Effector memory CD4-positive, alpha-beta T cell (primary cell): ENCODE results near the gene ATP5F1E.

ENCODE experiments used
- DNase-seq, 3 donors: peaks; one replicate each; pipeline ENCODE4 v3.0.0-alpha.2; 2020
- H3K27ac ChIP-seq: 2 replicates; pipeline ENCODE4 v1.7.0; 2013; ENCODE audit warnings: mild to moderate bottlenecking, low read length, moderate library complexity; ENCODE audit not compliant: insufficient read depth, poor library complexity, severe bottlenecking
- H3K27me3 ChIP-seq: replicated peaks from 2 replicates; pipeline ENCODE4 v1.7.0; 2013; ENCODE audit warnings: mild to moderate bottlenecking, low read length; ENCODE audit not compliant: insufficient read depth, control insufficient read depth, poor library complexity, severe bottlenecking
- H3K36me3 ChIP-seq: 2 replicates; pipeline ENCODE4 v1.7.0; 2013; ENCODE audit warnings: mild to moderate bottlenecking, low read length, moderate library complexity; ENCODE audit not compliant: control insufficient read depth, insufficient read depth
- H3K4me1 ChIP-seq: 2 replicates; pipeline ENCODE4 v1.7.0; 2013; ENCODE audit warnings: low read length, mild to moderate bottlenecking; ENCODE audit not compliant: control insufficient read depth, insufficient read depth, poor library complexity, severe bottlenecking
- H3K4me3 ChIP-seq: 2 replicates; pipeline ENCODE4 v1.7.0; 2013; ENCODE audit warnings: low read length, low read depth, mild to moderate bottlenecking; ENCODE audit not compliant: insufficient read depth, poor library complexity, severe bottlenecking
- H3K9me3 ChIP-seq: 2 replicates; pipeline ENCODE4 v1.7.0; 2013; ENCODE audit warnings: mild to moderate bottlenecking, low read length, moderate library complexity; ENCODE audit not compliant: control insufficient read depth

ATP5F1E gene

GRCh38 chr20:58982406-58983114, 49.6 kb downstream of the ATP5F1E start:
- Histone ChIP-seq H3K4me3 (peak overlapping the region; percentile 60), H3K27me3 (no peaks in the 10 kb centered on the region), H3K27ac (no peak overlapping the region), H3K9me3 (no peaks in the 10 kb centered on the region), H3K4me1 (peaks cover 20% of the 10 kb centered on the region), H3K36me3 (peaks cover 20% of the 10 kb centered on the region)
- DNase-seq = no peak

DNA sequence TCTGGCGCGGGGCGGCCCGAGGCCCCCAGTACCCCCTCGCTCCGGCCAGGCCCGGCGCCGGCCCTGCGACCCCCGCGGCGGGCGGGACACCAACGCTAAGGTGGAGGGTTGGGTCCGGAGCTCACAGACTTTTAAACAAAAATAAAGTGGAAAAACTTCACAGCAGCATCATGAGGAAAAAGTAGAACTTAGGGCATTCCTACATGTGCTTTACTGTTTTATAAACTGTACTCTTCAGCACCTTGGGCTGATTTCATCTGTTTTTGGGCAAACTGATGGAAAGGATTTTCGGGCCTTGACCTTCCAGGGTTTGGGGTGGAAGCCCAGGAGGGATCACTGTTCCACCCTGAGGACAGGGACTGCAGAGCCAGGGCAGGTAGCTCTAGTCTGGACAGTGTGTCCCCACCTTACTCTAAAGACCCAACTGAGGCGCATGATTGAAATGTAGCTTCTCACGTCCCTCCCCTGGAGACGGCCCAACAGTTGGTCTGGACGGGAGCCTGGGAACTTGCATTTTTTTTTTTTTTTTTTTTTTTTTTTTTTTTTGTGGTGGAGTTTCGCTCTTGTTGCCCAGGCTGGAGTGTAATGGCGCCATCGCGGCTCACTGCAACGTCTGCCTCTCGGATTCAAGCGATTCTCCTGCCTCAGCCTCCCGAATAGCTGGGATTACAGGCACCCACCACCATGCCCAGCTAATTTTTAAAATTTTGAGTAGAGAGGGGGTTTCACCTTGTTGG, 50.3 kb downstream of the ATP5F1E start:
- peaks cover 13% of the 10 kb centered on the region for H3K36me3 ChIP-seq
- H3K4me3 ChIP-seq = peak overlapping the region; percentile 60
- no peaks in the 10 kb centered on the region for H3K9me3 ChIP-seq
- no peaks in the 10 kb centered on the region for H3K27me3 ChIP-seq
- peaks cover 20% of the 10 kb centered on the region for H3K4me1 ChIP-seq
- no peak for DNase-seq
- H3K27ac ChIP-seq = peak overlapping the region; percentile 68

DNA sequence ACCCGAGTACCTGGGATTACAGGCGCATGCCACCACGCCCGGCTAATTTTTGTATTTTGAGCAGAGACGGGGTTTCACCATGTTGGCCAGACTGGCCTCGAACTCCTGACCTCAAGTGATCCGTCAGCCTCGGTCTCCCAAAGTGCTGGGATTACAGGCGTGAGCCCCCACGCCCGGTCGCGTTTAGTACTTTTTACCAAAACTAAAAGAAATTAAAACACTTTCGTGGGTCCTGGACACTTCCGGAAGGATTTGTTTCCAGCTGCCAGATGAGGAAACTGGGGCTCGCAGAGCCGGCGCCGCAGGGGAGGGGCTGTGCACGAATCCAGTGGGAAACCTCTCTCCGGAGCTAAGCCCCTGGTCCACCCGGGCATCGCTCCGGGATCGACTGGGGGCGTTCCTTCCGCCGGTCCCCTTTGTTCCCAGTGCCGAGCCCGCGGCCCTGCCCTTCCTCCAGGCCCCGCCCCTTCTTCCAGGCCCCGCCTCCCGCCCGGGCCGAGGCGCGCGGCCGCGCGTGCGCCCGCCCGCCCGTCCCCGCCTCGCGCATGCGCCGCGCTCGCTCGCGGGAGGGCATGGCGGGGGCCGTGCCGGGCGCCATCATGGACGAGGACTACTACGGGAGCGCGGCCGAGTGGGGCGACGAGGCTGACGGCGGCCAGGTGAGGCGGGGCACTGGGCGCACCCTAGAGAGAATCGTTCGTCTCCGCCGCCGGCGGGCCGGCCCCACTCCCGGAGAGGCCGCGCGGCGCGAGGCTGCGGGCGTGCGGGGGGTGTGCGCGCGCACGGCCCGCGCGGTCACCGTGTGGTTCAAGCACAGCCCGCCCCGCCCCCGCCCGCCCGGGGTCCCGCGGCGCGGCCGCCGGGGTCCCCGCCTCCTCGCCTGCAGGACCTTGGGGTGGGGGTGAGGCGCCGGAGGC, 51.2 kb downstream of the ATP5F1E start, which contains the start of gene NELFCD:
Gene NELFCD (plus strand): TSS at position 546 of the 917 bp plus-strand sequence. CDS start 54 bp downstream, at position 600.
- Histone ChIP-seq H3K27ac (peak within 1 kb of the TSS; percentile 68), H3K27me3 (no peaks in the 10 kb centered on the region), H3K4me1 (peaks cover 20% of the 10 kb centered on the region), H3K36me3 (peaks cover 5% of the 10 kb centered on the region), H3K9me3 (no peaks in the 10 kb centered on the region), H3K4me3 (peak within 1 kb of the TSS; percentile 88)
- peak; percentile 81 to 84 (median 83) for DNase-seq

DNA sequence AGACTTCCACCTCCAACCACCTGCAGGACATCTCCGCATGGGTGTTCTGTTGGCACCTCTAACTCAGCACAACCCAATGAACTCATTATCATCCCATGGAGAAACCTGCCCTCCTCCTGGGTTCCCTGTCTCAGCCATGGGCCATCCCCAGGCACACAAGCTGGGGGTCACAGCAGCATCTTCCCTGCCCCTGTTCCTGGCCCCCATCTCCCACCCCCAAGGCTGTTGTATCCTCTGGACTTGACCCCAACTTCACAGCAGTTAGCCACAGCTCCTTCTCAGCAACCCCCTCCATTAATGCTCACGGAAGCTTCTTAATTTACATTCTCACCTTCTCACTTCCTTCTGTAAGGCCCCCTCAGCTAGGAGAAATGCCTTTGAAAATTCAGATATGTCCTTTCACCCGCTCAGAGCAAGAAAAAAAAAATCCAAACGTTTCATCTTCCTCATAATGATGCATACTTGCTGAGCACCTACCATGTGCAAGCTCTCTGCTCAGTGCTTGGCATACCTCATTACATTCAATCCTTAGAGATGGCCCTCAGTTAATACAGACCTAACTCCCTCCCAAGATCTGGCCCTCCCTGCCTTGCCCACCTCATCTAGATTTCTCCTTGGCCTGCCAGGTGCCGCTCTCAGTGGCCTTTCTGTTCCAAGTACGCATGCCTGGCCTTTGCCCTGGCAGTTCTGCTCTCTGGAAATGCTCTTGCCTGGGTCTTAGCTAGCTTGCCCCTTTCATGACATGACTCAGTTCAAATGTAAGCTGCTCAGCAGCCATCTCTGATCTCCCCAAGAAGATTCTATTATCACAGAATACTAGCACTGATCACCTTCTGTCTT, 53.6 kb downstream of the ATP5F1E start:
- Histone ChIP-seq H3K36me3 (no peaks in the 10 kb centered on the region), H3K27ac (no peak overlapping the region), H3K4me3 (no peak overlapping the region), H3K9me3 (no peaks in the 10 kb centered on the region), H3K27me3 (no peaks in the 10 kb centered on the region), H3K4me1 (peaks cover 12% of the 10 kb centered on the region)
- DNase-seq = no peak

DNA sequence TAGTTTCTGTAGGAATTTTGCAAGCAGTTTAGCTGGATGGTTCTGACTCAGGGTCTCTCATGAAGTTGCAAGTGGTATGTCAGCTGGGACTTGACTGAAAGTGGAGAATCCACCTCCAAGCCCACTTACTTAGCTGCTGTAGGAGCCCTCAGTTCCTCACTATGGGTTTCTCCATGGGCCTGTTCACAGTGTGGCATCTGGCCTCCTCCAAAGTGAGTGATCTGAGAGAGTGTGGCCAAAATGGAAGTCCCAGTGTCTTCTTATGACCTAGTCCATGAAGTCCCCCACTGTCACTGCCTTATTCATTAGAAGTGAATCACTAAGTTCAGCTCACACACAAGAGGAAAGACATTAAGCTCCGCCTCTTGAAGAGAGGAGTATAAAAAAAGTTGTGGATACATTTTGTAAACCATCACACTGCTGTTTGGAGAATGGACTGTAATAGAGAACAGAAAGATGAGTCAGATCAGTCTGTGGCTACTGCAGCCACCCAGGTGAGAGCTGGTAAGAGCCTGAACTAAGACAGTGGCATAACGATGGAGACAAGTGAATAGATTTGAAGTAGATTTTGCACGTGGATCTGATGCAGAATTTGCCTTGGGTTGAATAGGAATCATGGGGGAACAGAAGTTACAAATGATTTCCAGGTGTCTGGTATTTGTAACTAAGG, 55.9 kb downstream of the ATP5F1E start:
- Histone ChIP-seq H3K4me1 (peaks cover 3% of the 10 kb centered on the region), H3K27ac (no peak overlapping the region), H3K27me3 (no peaks in the 10 kb centered on the region), H3K9me3 (no peaks in the 10 kb centered on the region), H3K4me3 (no peak overlapping the region), H3K36me3 (no peaks in the 10 kb centered on the region)
- no peak for DNase-seq
